Measurements from ENCODE around the gene COL12A1.

- no peak for TF ChIP-seq GATA2 (IDR thresholded peaks at IDR 0.05; ENCODE audit: low read depth, low read length)
- no peak for TF ChIP-seq GATA3 (IDR thresholded peaks at IDR 0.05; ENCODE audit: low read depth, low read length)
Observed at GRCh38 chr6:75224303-75224926, 18.6 kb upstream of the COL12A1 start.

Data from SH-SY5Y (cell line).